Suprapubic skin (tissue), 4 donors: ENCODE data around the gene IDH3G. TPM values are rescaled to one million over a fixed set of nuclear protein-coding genes. Genes with fewer than 3 reads are reported as not detected.

ENCODE experiments used
- DNase-seq, 2 donors: peaks; one replicate each; pipeline ENCODE4 v3.0.0-alpha.2; 2019; ENCODE audit warnings: low spot score in 2 of 2
- H3K27ac ChIP-seq: fragments of 200-600 bp; sonication (generic); one replicate; pipeline ENCODE4 v1.5.1; 2019
- H3K27me3 ChIP-seq: fragments of 200-600 bp; sonication (generic); one replicate; pipeline ENCODE4 v1.5.1; 2019
- H3K36me3 ChIP-seq: fragments of 200-600 bp; sonication (generic); one replicate; pipeline ENCODE4 v1.5.1; 2019
- H3K4me1 ChIP-seq: fragments of 200-600 bp; sonication (generic); one replicate; pipeline ENCODE4 v1.5.1; 2019
- H3K4me3 ChIP-seq: fragments of 200-600 bp; sonication (generic); one replicate; pipeline ENCODE4 v1.5.1; 2019; ENCODE audit warnings: mild to moderate bottlenecking
- H3K9me3 ChIP-seq: fragments of 200-600 bp; sonication (generic); one replicate; pipeline ENCODE4 v1.5.1; 2019
- CTCF ChIP-seq, 2 donors: fragments of 200-600 bp in 1 of 2; fragments of 450-650 bp in 1 of 2; sonication (generic) in 1 of 2; IDR thresholded peaks; one replicate each; pipeline ENCODE4 v1.5.1; 2016 to 2019; ENCODE audit warnings: antibody characterized with exemption in 2 of 2, mild to moderate bottlenecking in 1 of 2, moderate library complexity in 1 of 2
- EP300 ChIP-seq: sonication (generic); formaldehyde crosslinking; IDR thresholded peaks from one replicate; pipeline ENCODE4 v1.6.1; 2017; ENCODE audit warnings: antibody characterized with exemption
- POLR2A ChIP-seq, 2 donors: fragments of 450-650 bp; IDR thresholded peaks; one replicate each; pipeline ENCODE4 v1.6.1; 2017; ENCODE audit warnings: antibody characterized with exemption in 2 of 2, mild to moderate bottlenecking in 2 of 2, moderate library complexity in 2 of 2
- POLR2AphosphoS5 ChIP-seq, 3 donors: sonication (generic); formaldehyde crosslinking; IDR thresholded peaks; one replicate each; pipeline ENCODE4 v1.6.1; 2017; ENCODE audit warnings: antibody characterized with exemption in 3 of 3
- WGBS: methylation state at CpG from one replicate; pipeline ENCODE4 v1.1.5; 2018; 5-methylcytosine and 5-hydroxymethylcytosine counted together
- total RNA-seq, 4 donors: library from RNA; depleted of rRNA; stranded (reverse); fragments of >200 nt; gene quantifications; one replicate each; pipeline ENCODE4 v1.1.0, GENCODE V29; 2016

IDH3G gene
- total RNA-seq, 4 donors from 2014 or later = 58.1 to 105 (median 93.8) TPM

- Histone ChIP-seq H3K27ac (no peak overlapping the region), H3K36me3 (no peaks in the 10 kb centered on the region), H3K9me3 (no peaks in the 10 kb centered on the region), H3K4me1 (peaks cover 18% of the 10 kb centered on the region), H3K27me3 (peaks cover 15% of the 10 kb centered on the region), H3K4me3 (peak overlapping the region; percentile 48)
- TF ChIP-seq CTCF (IDR thresholded peaks at IDR 0.05) (no peak), EP300 (no peak), POLR2AphosphoS5 (IDR thresholded peaks at IDR 0.05) (no peak), POLR2A (IDR thresholded peaks at IDR 0.05) (no peak)
- WGBS = 52% methylated on average over 10 of the region's 102 CpGs
- no peak for DNase-seq
Measured at GRCh38 chrX:153830640-153831428, 36.7 kb upstream of the IDH3G start.

DNA sequence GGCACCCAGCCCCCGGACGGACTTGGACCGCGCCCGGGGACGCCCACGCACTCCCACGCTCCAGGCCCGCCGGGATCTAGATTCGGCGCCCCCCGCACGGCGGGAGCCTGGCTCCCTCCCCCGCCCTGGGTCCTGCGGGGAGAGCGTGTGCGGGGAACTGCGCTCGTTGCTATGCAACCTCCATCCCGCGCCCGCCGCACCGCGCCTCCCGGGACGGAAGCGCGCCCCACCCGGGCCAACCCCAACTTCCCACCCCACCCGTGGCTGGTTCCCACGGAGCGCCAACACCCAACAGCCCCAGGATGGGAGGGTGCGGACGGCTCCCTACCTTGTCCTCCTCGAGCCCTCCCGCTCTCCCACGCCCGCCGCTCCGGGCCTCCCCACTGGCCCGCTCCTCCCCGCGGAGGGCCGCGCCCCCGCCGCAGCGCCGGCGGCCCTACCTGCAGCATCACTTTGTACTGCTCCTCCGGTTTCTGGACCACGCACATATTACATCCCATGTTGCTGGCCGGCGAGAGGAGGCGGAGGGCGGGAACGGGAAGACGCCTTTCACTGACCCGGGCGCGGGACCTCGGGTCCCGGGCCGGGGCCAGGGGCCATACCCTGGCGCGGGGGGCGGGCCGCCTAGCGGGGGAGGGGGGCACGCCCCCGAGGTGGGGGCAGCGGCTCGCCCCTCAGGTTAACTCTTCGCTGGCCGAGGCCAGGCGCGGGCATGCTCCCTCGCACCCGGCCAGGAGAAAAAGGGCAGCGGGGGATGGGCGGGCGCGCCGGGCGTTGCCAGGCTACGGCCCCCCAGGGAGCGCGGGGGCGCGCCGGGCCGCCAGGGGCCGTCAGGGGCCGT lies 35.8 kb upstream of the IDH3G start, which contains the start of gene PDZD4:
TSS of gene PDZD4 (minus strand) at position 746 of the 841 bp plus-strand sequence. CDS start at position 500, 246 bp downstream.
- no peaks in the 10 kb centered on the region for H3K9me3 ChIP-seq
- H3K27ac ChIP-seq = no peak within 1 kb of the TSS
- H3K4me1 ChIP-seq = peaks cover 18% of the 10 kb centered on the region
- TF ChIP-seq CTCF (IDR thresholded peaks at IDR 0.05) (no peak), POLR2A (IDR thresholded peaks at IDR 0.05) (no peak), EP300 (no peak), POLR2AphosphoS5 (IDR thresholded peaks at IDR 0.05) (no peak)
- peak within 1 kb of the TSS; percentile 48 for H3K4me3 ChIP-seq
- H3K27me3 ChIP-seq = peaks cover 15% of the 10 kb centered on the region
- H3K36me3 ChIP-seq = no peaks in the 10 kb centered on the region
- 8% methylated on average over 26 of the region's 97 CpGs for WGBS
- DNase-seq = no peak

- H3K27me3 ChIP-seq = peaks cover 15% of the 10 kb centered on the region
- TF ChIP-seq POLR2AphosphoS5 (IDR thresholded peaks at IDR 0.05) = no peak
- no peak for TF ChIP-seq CTCF (IDR thresholded peaks at IDR 0.05)
- no peak for TF ChIP-seq EP300
- no peak for TF ChIP-seq POLR2A (IDR thresholded peaks at IDR 0.05)
- whole genome bisulfite sequencing = 43% methylated on average over 7 of the region's 27 CpGs
- H3K9me3 ChIP-seq = no peaks in the 10 kb centered on the region
- H3K36me3 ChIP-seq = no peaks in the 10 kb centered on the region
- no peak overlapping the region for H3K27ac ChIP-seq
- DNase-seq = no peak
- H3K4me1 ChIP-seq = peaks cover 18% of the 10 kb centered on the region
- H3K4me3 ChIP-seq = peak overlapping the region; percentile 48
Measured at GRCh38 chrX:153829549-153829798, 35.3 kb upstream of the IDH3G start.

DNA sequence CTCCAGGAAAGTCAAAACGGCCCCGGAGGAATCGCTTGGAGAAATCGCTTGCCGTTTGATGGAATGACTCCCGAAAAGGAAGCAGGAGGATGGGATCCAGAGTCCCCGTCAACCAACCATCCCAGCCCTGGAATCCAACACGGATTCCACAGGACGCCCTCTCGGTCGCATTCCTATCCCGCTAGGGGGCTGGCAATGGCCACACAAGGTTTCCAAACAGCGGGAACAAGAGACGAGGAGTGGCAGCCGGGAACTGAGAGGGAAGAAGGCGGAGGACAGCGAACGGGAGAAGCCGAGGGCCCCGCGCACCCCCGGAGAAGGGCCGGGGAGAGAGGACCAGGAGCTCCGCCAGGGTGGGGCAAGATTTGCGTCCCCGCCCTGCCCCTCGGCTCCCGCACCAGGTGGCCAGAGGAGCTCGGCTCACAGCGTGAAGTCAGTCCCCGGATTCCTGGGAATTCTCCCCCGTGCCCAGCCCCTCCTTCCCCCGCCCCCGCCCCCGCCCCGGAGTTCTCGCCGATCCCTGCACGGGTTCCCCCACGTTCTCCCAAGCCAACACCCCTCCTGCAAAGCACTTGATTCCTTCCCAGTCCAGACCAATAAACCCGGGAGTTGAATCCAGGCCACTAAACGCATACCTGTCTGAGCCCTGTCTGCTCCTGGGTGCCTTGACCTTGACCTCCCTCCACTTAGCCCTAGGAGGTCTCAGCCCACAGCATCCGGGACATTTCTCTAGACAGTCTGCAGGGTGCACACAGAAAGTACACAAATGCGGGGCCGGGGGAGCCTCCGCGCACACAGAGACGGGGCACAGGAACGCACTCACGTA lies 34.8 kb upstream of the IDH3G start:
- H3K4me3 ChIP-seq = peak overlapping the region; percentile 48
- TF ChIP-seq CTCF (IDR thresholded peaks at IDR 0.05) = no peak
- no peak for TF ChIP-seq POLR2AphosphoS5 (IDR thresholded peaks at IDR 0.05)
- no peak for TF ChIP-seq POLR2A (IDR thresholded peaks at IDR 0.05)
- TF ChIP-seq EP300 = no peak
- DNase-seq = no peak
- H3K27me3 ChIP-seq = peaks cover 15% of the 10 kb centered on the region
- no peaks in the 10 kb centered on the region for H3K9me3 ChIP-seq
- peaks cover 18% of the 10 kb centered on the region for H3K4me1 ChIP-seq
- no peak overlapping the region for H3K27ac ChIP-seq
- 29% methylated on average over 25 of the region's 50 CpGs for WGBS
- H3K36me3 ChIP-seq = no peaks in the 10 kb centered on the region
